CD4-positive, alpha-beta T cell (primary cell): Measurements from ENCODE around the gene MYO9B. TPM values are rescaled to one million over a fixed set of nuclear protein-coding genes. Genes with fewer than 3 reads are reported as not detected.
A peak's percentile ranks its signal among the peaks of the same experiment; 100 is the strongest.

ENCODE experiments used
- ATAC-seq: fragments of 200-7000 bp; cut with Tn5 transposase; one replicate; pipeline ENCODE4 v1.10.0; 2022; ENCODE audit warnings: mild to moderate bottlenecking; ENCODE audit not compliant: poor library complexity
- CTCF ChIA-PET: fragments of 350-600 bp; sonication (Branson Sonifier 250); formaldehyde crosslinking; loops from one replicate; lab custom pipeline; 2021; ENCODE audit warnings: antibody characterized with exemption, inconsistent platforms; lab: Charles Lee
- POLR2A ChIA-PET: fragments of 350-600 bp; sonication (Branson Sonifier 250); formaldehyde crosslinking; loops from one replicate; lab custom pipeline; 2021; ENCODE audit warnings: antibody characterized with exemption, inconsistent platforms; lab: Charles Lee
- DNase-seq, 14 experiments: peaks; one replicate each; pipeline ENCODE4 v3.0.0-alpha.2; 2013 to 2020; ENCODE audit warnings: mixed read lengths in 2 of 14
- H3K27ac ChIP-seq, 2 donors: one replicate each; pipeline versions ENCODE4 v1.5.1 to v1.7.0; 2013; ENCODE audit warnings: low read length in 2 of 2, low read depth in 1 of 2, mild to moderate bottlenecking in 1 of 2
- H3K27me3 ChIP-seq, 2 experiments: 1 replicate in 1 of 2; 2 replicates in 1 of 2; pipeline versions ENCODE4 v1.6.1 to v1.7.0; 2013; ENCODE audit warnings: low read length in 2 of 2, control low read depth in 1 of 2, mild to moderate bottlenecking in 1 of 2, moderate library complexity in 1 of 2; ENCODE audit not compliant: insufficient read depth in 2 of 2, control insufficient read depth in 1 of 2
- H3K36me3 ChIP-seq: one replicate; pipeline ENCODE4 v1.6.1; 2013; ENCODE audit warnings: low read length, control low read depth; ENCODE audit not compliant: insufficient read depth
- H3K4me1 ChIP-seq: one replicate; pipeline ENCODE4 v1.6.1; 2013; ENCODE audit warnings: low read length, control low read depth; ENCODE audit not compliant: insufficient read depth
- H3K4me3 ChIP-seq: one replicate; pipeline ENCODE4 v1.5.1; 2013; ENCODE audit warnings: mild to moderate bottlenecking, low read length, moderate library complexity
- H3K9me3 ChIP-seq, 2 experiments: 1 replicate in 1 of 2; 2 replicates in 1 of 2; pipeline versions ENCODE4 v1.6.1 to v1.7.0; 2013; ENCODE audit warnings: low read length in 2 of 2, mild to moderate bottlenecking in 2 of 2, control low read depth in 1 of 2, moderate library complexity in 1 of 2; ENCODE audit not compliant: control insufficient read depth in 1 of 2, insufficient read depth in 1 of 2
- H3K27ac Mint-ChIP-seq: one replicate; pipeline ENCODE4 v1.8.0; 2020; ENCODE audit warnings: mixed read lengths
- H3K27me3 Mint-ChIP-seq: one replicate; pipeline ENCODE4 v1.8.0; 2021; ENCODE audit warnings: mixed read lengths
- H3K36me3 Mint-ChIP-seq: one replicate; pipeline ENCODE4 v1.8.0; 2021; ENCODE audit warnings: low read depth, mixed read lengths
- H3K4me1 Mint-ChIP-seq: one replicate; pipeline ENCODE4 v1.8.0; 2021; ENCODE audit warnings: low read depth, mixed read lengths
- H3K4me3 Mint-ChIP-seq: one replicate; pipeline ENCODE4 v1.8.0; 2020; ENCODE audit warnings: mild to moderate bottlenecking, mixed read lengths
- H3K9me3 Mint-ChIP-seq: one replicate; pipeline ENCODE4 v1.8.0; 2020; ENCODE audit warnings: mixed read lengths
- CTCF ChIP-seq: fragments of 200-600 bp; IDR thresholded peaks from one replicate; pipeline ENCODE4 v1.8.0; 2022; ENCODE audit warnings: antibody characterized with exemption, mild to moderate bottlenecking
- intact Hi-C, 2 experiments: fragments of 100-400 bp; cut with DNase I in 1 of 2; cut with micrococcal nuclease in 1 of 2; formaldehyde crosslinking; loops; one replicate each; pipeline versions ENCODE4 v1.15.1 to v1.9.0; 2023 to 2025; cut with DNase I, micrococcal nuclease
- total RNA-seq, 174 experiments: library from RNA in 2 of 174; stranded (reverse) in 2 of 174; gene quantifications; one replicate each; pipeline ENCODE4 v1.2.3 and lab custom pipeline; 2021 to 2026

The MYO9B gene
- total RNA-seq, 2 experiments from 2014 or later, result 176 to 184 TPM

- Mint-ChIP-seq H3K9me3 (no peaks in the 10 kb centered on the region), H3K27ac (no peak overlapping the region)
- CTCF ChIA-PET, result no interaction called here
Observed at GRCh38 chr19:17086120-17086519, 10.5 kb downstream of the MYO9B start.

GRCh38 chr19:17086834-17087233 is 11.3 kb downstream of the MYO9B start:
- DNase-seq (no peak), ATAC-seq (no peak)
- H3K36me3 Mint-ChIP-seq, result peaks cover 42% of the 10 kb centered on the region
- Histone ChIP-seq H3K4me3 (no peak overlapping the region), H3K27ac (no peak overlapping the region), H3K4me1 (peaks cover 49% of the 10 kb centered on the region), H3K9me3 (no peaks in the 10 kb centered on the region), H3K36me3 (peaks cover 38% of the 10 kb centered on the region), H3K27me3 (no peaks in the 10 kb centered on the region)
- no peak for TF ChIP-seq CTCF
- no peak overlapping the region for H3K4me3 Mint-ChIP-seq
- intact Hi-C loops, result no loop called here
- peak overlapping the region; percentile 47 for H3K27ac Mint-ChIP-seq
- H3K4me1 Mint-ChIP-seq, result peaks cover 57% of the 10 kb centered on the region
- no peaks in the 10 kb centered on the region for H3K9me3 Mint-ChIP-seq
- H3K27me3 Mint-ChIP-seq, result no peaks in the 10 kb centered on the region
- CTCF ChIA-PET, result no interaction called here
- POLR2A ChIA-PET, result no interaction called here

More at GRCh38 chr19:17086120-17086519, 10.5 kb downstream of the MYO9B start:
- Histone ChIP-seq H3K4me3 (no peak overlapping the region), H3K27me3 (no peaks in the 10 kb centered on the region), H3K9me3 (no peaks in the 10 kb centered on the region), H3K36me3 (peaks cover 38% of the 10 kb centered on the region), H3K27ac (no peak overlapping the region), H3K4me1 (peaks cover 44% of the 10 kb centered on the region)
- Mint-ChIP-seq H3K4me1 (peaks cover 51% of the 10 kb centered on the region), H3K27me3 (no peaks in the 10 kb centered on the region), H3K36me3 (peaks cover 44% of the 10 kb centered on the region), H3K4me3 (no peak overlapping the region)
- no peak for ATAC-seq
- no peak for DNase-seq
- intact Hi-C loops, result no loop called here
- POLR2A ChIA-PET, result interaction anchor here (1.1 kb wide), 1 partner anchor 40 kb away, joined by 3 read pairs; no protein-coding TSS in a partner anchor
- TF ChIP-seq CTCF, result no peak

- no peak for TF ChIP-seq CTCF
- Mint-ChIP-seq H3K27ac (no peak overlapping the region), H3K9me3 (no peaks in the 10 kb centered on the region), H3K36me3 (peaks cover 36% of the 10 kb centered on the region), H3K27me3 (no peaks in the 10 kb centered on the region), H3K4me1 (peaks cover 53% of the 10 kb centered on the region), H3K4me3 (no peak overlapping the region)
- peaks cover 44% of the 10 kb centered on the region for H3K4me1 ChIP-seq
- peaks cover 30% of the 10 kb centered on the region for H3K36me3 ChIP-seq
- ChIA-PET POLR2A (no interaction called here), CTCF (no interaction called here)
- no peaks in the 10 kb centered on the region for H3K27me3 ChIP-seq
- no peak overlapping the region for H3K4me3 ChIP-seq
- no peaks in the 10 kb centered on the region for H3K9me3 ChIP-seq
- DNase-seq (no peak), ATAC-seq (no peak)
- H3K27ac ChIP-seq, result no peak overlapping the region
- intact Hi-C loops, result no loop called here
Observed at GRCh38 chr19:17088552-17088951, 13.0 kb downstream of the MYO9B start.
